GM19043 (cell line): Measurements from ENCODE around the gene OR10K2.
"Not testable (repeated sequence)": the region's sequence is repeated elsewhere in the genome, so short reads cannot be mapped to it uniquely, and the experiment has no call there.

Experiments used
- ATAC-seq: cut with Tn5 transposase; IDR thresholded peaks from one replicate; pipeline ENCODE4 v1.9.1; 2021; ENCODE audit warnings: low read depth; ENCODE audit not compliant: unreplicated experiment

Gene OR10K2

GRCh38 chr1:158426137-158426536, at the start of gene OR10K2:
TSS of gene OR10K2 (minus strand) at chr1:158426237. CDS start at chr1:158420866, 5,371 bp downstream.
- no peak for ATAC-seq

- no peak for ATAC-seq
Observed at GRCh38 chr1:158471920-158472319, 45.9 kb upstream of the OR10K2 start, which contains the start of gene OR10R2. TSS of gene OR10R2 (plus strand) at chr1:158472220. CDS start at chr1:158472326, 106 bp downstream.

- no peak for ATAC-seq
Observed at GRCh38 chr1:158461534-158461933, 35.5 kb upstream of the OR10K2 start, which contains the start of gene OR10K1. TSS of gene OR10K1 (plus strand) at chr1:158461834. CDS start at chr1:158465562, 3,728 bp downstream.

GRCh38 chr1:158458263-158458662, 32.2 kb upstream of the OR10K2 start:
- ATAC-seq: no peak

GRCh38 chr1:158457246-158457645, 31.2 kb upstream of the OR10K2 start:
- ATAC-seq: no peak

- ATAC-seq: no peak
Observed at GRCh38 chr1:158454537-158454936, 28.5 kb upstream of the OR10K2 start.

- no peak for ATAC-seq
Observed at GRCh38 chr1:158445376-158445775, 19.3 kb upstream of the OR10K2 start.

GRCh38 chr1:158434741-158435140, 8.7 kb upstream of the OR10K2 start:
- no peak for ATAC-seq

GRCh38 chr1:158430163-158430562, 4.1 kb upstream of the OR10K2 start:
- not testable (repeated sequence) for ATAC-seq

- ATAC-seq: no peak
Observed at GRCh38 chr1:158425027-158425426, 1.0 kb downstream of the OR10K2 start.

GRCh38 chr1:158422212-158422611, 3.8 kb downstream of the OR10K2 start:
- no peak for ATAC-seq

- no peak for ATAC-seq
Observed at GRCh38 chr1:158417586-158417985, 8.5 kb downstream of the OR10K2 start.

GRCh38 chr1:158414651-158415345, 11.2 kb downstream of the OR10K2 start:
- ATAC-seq: no peak

- no peak for ATAC-seq
Observed at GRCh38 chr1:158407092-158407491, 18.9 kb downstream of the OR10K2 start.

GRCh38 chr1:158400871-158401270, 25.2 kb downstream of the OR10K2 start:
- no peak for ATAC-seq

GRCh38 chr1:158398818-158399514, 27.1 kb downstream of the OR10K2 start, which contains the start of gene OR10T2:
TSS of gene OR10T2 (minus strand) at chr1:158399466. CDS start at chr1:158399466, 0 bp downstream.
- ATAC-seq: no peak

GRCh38 chr1:158396646-158397045, 29.4 kb downstream of the OR10K2 start:
- ATAC-seq: no peak

GRCh38 chr1:158393476-158393875, 32.6 kb downstream of the OR10K2 start:
- no peak for ATAC-seq

- ATAC-seq: no peak
Observed at GRCh38 chr1:158391099-158391498, 34.9 kb downstream of the OR10K2 start.

- no peak for ATAC-seq
Observed at GRCh38 chr1:158390331-158390730, 35.7 kb downstream of the OR10K2 start.

- no peak for ATAC-seq
Observed at GRCh38 chr1:158374860-158375259, 51.2 kb downstream of the OR10K2 start.

GRCh38 chr1:158374101-158374500, 51.9 kb downstream of the OR10K2 start:
- not testable (repeated sequence) for ATAC-seq
